Stimulated activated CD8-positive, alpha-beta memory T cell treated with anti-CD3 and anti-CD28 coated beads, Interleukin-12 subunit alpha, Interleukin-12 subunit beta, amount 100 ng/mL, for 24 hours (primary cell): Measurements from ENCODE around the gene HHEX.
"Not testable (repeated sequence)": the region's sequence is repeated elsewhere in the genome, so short reads cannot be mapped to it uniquely, and the experiment has no call there.

ENCODE experiments used
- DNase-seq: peaks from one replicate; pipeline ENCODE4 v3.0.0-alpha.2; 2020; ENCODE audit errors: extremely low read depth

HHEX gene

DNA sequence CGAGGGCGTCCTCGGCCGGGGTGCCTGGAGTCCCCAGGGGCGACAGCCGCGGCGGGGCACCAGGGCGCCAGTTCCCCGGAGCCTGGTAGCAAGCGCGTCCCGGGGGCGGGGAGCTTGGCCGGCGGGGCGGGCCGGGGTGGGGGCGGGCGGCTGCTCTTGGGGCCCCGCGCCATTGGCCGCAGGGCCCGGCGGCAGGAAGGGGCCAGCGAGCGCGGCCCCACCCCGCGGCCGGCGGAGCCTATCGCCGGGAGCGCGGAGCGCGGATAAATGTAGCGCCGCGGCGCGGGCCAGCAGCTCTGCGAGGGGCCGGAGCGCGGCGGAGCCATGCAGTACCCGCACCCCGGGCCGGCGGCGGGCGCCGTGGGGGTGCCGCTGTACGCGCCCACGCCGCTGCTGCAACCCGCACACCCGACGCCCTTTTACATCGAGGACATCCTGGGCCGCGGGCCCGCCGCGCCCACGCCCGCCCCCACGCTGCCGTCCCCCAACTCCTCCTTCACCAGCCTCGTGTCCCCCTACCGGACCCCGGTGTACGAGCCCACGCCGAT, at the start of gene HHEX:
Gene HHEX (plus strand): TSS at position 293 of the 548 bp plus-strand sequence. CDS start 32 bp downstream, at position 325.
- no peak for DNase-seq

DNA sequence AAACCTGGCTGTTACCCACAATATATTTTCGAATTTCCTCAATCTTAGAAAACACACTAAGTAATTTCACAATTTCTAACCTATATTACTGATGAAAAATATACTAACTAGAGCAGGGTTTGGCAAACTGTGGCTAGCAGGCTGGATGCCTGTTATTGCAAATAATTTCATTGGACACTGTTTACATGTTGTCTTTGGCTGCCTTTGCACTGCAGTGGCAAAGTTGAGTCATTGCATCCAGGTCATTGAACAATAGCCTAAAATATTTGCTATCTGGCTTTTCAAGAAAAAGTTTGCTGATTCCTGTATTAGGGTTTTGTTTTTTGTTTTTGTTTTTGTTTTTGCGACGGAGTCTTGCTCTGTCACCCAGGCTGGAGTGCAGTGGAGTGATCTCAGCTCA, 49.6 kb upstream of the HHEX start:
- no peak for DNase-seq

DNA sequence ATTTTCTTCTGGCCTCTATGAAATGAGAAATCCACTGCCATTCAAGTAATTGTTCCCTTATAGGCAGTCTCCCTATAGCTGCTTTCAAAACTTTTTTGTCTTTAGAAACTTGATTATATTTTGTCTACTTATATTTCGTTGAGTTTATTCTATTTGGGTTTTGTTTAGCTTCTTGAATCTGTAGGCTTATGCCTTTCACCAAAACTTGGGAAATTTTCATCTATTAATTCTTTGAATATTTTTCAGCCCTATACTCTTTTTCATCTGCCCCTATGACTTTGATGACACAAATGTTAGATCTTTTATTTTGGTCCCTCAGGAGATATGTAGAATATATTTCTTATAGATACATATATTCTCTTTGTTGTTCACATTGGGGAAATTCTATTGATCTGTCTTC, 48.3 kb upstream of the HHEX start:
- no peak for DNase-seq

DNA sequence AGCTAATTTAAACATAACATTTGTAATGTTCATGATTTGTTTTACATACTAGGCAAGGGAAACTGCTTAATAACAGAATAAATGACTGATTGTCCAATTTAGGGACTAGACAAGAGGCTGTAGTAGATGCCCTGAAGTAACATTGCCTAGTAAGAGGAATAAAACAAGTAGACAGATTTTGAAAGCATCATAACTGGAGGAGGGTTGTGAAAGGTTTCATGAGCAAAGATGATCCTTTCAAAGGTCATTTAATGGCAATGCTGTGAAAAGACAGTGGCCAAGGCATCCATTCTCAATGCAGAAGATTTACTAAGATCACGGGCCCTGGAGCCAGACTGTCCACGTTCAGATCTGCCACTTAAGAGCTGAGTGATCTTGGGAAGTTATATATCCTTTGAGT, 44.8 kb upstream of the HHEX start:
- no peak for DNase-seq

DNA sequence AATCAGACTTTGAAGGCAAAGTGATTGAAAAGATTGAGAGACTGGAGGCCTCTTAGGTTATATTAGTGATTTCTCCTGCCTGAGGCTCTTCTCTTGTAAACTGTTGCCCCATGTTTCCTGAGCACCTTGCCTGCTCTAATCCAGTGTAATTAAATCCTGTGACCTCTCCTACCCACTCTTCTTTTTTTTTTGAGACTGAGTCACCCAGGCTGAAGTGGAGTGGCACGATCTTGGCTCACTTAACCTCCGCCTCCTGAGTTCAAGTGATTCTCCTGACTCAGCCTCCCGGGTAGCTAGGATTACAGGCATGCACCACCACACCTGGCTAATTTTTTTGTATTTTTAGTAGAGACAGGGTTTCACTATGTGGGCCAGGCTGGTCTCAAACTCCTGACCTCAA, 38.9 kb upstream of the HHEX start:
- not testable (repeated sequence) for DNase-seq

DNA sequence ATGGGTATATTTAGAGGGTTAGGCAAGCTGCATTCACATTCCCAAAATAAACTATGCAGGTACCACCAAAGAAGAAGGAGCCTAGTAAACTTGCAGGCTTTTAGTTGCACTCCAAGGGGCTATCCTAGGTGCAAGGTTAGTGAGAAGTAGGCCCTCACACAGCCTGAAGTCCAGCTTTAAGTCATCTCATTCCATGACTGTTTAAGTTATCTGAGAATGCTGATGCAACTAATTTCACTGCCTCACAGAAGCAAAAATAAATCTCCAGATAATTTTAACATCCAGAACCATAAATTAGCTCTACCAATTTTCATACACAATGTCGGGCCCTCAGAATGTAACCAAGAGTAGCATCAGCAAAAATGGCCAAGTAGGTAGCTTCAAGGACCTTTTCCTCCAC, 34.3 kb upstream of the HHEX start:
- DNase-seq = no peak

DNA sequence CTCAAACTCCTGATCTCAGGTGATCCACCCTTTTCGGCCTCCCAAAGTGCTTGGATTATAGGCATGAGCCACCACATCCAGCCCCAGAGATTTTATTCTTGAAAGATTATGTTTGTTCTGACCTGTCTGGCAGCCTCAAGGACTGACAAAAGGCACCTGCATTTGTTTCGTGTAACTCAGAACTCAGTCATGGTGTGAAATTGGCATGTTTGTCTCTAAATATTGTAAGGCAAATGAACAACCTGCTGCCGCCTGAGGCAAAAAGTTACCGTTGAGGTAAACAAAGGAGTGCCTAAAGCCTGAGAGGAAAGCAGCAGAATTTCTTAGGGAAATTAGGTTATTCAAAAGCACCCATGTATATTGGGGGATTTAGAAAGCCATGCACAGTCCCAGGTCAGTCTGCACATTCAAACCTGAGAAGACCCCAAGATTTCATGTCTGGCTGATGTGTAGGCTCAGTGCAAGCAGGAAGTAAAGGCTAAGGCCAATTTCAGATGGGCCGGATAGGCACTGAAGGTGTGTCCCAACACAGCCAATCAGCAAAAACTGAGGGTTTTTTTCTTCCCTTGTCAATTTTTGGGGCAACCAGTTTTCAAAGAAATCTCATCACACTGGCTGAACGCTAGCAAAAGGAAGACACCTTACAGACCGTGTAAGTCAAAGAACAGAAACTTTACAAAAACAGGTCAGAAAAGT, 33.3 kb upstream of the HHEX start:
- no peak for DNase-seq

DNA sequence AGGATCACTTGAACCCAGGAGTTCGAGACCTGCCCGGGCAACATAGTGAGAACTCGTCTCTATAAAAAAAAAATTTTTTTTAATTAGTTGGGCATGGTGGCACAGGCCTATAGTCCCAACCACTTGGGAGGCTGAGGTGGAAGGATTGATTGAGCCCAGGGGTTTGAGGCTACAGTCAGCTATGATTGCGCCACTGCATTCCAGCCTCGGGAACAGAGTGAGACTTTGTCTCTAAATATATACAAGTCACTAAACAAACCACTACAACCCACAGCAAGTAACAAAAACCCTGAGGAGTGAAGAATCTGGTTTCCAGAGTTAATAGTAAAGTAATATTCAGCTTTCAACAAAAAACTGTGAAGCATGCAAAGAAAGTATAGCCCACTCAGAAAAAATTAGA, 32.7 kb upstream of the HHEX start:
- no peak for DNase-seq

DNA sequence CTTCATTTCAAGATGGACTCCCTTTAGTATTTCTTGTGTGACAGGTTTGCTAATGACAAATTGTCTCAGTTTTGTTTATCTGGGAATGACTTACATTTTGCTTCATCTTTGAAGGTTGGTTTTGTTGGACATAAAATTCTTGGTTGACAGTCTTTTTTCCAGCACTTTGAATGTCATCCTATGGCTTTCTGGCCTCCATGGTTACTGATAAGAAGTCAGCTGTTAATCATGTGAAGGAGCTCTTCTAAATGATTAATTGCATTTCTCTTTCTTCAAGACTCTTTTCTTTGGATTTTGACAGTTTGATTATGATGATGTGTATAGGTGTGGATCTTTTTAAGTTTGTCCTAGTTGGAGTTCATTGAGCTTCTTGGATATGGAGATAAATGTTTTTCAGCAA, 26.9 kb upstream of the HHEX start:
- DNase-seq = no peak

DNA sequence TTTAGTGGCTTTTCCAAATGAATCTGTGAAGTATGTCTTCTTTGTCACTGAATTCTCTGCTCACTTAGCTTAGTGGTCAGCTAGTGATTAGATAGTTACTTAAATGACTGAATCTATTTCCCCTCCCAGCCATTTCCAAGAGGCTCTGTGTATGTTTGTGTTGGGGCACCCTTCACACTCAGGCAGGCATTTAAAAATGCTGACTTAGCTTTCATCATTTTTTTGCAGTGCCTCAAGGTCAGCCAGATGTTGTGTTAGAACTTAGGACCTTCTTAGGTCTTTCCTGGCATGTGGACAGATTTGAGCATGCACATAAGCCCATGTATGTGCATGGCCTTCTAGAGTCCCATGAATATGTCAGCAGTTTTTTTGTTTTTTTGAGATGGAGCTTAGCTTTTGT, 25.4 kb upstream of the HHEX start:
- DNase-seq = no peak

DNA sequence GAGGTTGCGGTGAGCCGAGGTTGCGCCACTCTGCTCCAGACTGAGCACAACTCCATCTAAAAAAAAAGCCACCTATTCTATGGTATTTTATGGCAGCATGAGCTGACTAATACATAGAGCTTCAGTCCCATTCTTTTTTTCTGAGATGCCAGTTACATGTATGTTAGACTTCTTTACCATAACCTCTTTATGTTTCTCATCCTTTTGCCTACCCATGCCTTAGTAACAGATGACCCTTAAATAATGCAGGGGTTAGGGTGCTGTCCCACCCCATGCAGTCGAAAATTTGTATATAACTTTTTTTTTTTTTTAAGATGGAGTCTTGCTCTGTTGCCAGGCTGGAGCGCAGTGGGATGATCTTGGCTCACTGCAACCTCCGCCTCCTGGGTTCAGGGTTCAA, 22.7 kb upstream of the HHEX start:
- DNase-seq = no peak

DNA sequence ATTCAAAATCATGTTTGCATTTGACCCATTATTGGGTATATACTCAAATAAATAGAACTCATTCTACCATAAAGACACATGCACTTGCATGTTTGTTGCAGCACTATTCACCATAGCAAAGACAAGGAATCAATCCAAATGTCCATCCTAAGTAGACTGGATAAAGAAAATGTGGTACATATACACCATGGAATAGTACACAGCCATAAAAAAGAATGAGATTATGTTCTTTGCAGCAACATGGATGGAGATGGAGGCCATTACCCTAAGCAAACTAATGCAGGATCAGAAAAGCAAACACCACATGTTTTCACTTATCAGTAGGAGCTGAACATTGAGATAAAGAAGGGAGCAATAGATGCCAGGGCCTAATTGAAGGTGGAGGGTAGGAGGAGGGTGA, 12.0 kb upstream of the HHEX start:
- no peak for DNase-seq

DNA sequence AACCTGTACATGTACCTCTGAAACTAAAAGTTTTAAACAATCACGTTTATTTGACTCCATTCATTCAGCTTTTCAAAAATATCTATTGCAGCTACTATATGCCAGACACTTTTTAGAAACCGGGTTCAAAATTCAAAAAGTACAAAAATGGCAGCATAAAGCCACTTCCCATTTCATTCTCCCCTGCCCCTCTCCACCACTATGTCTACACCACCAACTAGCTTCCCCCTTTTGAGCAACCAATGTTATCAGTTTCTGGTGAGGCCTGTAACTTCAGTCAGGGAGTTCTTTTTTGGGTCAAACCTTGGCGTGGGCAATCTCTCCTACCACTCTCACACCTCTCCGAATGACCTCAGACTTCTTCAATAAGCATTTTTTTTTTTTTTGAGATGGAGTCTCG, 11.5 kb upstream of the HHEX start:
- DNase-seq = no peak

DNA sequence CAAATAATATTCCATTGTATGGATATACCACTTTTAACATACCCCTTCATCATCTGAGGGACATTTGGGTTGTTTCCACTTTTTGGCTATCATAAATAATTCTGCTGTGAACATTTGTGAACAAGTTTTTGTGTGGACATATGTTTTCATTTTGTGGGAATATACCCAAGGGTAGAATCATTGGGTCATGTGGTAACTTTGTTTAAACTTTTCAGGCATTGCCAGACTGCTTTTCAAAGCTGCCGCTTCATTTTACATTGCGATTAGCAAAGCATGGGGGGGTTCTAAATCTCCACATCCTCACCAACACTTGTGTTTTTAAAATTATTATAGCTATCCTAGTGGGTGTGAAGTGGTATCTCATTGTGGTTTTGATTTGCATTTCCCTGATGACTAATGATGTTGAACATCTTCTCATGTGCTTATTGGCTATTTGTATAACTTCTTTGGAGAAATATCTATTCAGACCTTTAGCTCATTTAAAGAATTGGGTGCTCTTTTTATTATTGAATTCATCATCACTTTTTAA, 8.4 kb upstream of the HHEX start:
- DNase-seq = no peak

DNA sequence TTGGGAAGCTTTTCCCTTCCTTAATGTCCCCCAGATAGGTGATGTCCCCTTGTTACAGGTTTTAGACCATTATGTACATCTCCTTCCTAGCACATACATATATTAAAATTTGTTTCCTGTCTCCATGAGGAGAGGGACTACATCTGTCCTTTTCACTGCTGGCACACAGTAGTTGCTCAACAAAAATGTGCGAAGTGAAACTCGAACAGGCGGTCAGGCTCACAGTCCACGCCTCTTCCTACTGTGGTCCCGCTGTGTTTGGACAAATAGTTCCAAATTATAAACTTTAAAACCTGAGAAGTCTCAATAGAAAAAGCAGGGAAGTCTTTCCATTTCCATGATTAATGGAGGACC, 1.2 kb upstream of the HHEX start:
- DNase-seq = no peak

DNA sequence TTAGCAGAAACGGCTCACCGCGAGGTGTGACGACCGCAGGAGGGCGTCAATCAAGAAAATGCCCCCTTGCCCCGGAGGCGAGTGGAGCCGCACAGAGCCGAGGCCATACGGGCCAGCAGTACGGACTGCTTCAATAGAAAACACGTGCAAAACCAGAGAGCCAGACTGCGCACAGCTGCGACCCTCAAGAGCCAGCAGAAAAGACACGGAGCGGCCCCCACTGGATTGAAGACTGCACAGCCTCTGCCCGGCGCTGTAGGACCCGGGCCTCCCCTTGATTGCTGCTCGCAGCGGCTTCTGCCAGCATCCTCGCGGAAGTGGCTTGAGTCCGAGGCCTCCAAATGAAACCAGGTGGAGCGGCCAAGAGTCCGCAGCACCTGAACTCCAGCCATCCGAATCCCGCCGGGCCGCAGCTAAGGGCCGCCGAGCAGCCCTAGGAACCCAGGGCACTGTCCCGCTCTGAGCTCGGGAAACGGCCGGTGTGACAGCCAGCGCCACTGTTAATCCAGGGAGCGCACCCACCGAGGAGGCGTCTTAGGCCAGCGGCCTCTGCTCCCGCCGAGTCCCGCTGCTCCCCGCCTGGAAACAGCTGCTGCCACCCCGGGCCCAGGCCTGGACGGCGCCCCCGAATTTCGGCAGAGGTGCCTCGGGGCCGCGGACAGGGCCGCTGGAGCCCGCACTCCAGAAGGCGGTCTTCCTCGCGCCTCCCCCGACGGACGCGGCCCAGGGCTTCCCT, 660 bp upstream of the HHEX start:
- no peak for DNase-seq

DNA sequence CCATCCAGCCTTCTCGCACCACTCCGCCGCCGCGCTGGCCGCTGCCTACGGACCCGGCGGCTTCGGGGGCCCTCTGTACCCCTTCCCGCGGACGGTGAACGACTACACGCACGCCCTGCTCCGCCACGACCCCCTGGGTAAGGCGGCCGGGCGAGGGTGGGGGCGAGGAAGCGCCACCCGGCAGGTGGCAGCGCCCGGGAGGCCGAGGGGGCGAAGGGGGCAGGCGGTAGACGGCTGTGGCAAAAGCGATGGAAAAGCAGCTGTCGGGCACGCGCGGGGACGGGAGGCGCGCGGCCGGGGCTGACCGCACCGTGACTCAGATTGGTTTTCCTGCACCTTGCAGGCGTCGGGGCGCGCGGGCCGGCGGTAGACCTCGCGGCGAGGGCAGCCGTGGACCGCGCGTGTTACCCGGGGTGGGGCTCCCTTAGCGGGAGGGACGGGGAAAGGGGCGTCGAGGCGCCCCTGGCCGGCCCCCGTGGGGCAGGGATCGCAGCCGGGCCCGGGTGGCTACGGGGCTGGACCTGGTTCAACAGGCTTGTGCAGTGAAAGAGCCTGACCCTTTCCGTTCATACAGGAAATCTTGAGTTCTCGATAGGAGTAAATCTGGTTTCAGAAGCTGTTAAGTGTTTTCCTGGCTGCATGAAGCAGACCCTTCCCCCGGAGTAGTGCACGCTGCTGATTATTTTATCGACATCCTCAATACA, 608 bp downstream of the HHEX start:
- DNase-seq = no peak

DNA sequence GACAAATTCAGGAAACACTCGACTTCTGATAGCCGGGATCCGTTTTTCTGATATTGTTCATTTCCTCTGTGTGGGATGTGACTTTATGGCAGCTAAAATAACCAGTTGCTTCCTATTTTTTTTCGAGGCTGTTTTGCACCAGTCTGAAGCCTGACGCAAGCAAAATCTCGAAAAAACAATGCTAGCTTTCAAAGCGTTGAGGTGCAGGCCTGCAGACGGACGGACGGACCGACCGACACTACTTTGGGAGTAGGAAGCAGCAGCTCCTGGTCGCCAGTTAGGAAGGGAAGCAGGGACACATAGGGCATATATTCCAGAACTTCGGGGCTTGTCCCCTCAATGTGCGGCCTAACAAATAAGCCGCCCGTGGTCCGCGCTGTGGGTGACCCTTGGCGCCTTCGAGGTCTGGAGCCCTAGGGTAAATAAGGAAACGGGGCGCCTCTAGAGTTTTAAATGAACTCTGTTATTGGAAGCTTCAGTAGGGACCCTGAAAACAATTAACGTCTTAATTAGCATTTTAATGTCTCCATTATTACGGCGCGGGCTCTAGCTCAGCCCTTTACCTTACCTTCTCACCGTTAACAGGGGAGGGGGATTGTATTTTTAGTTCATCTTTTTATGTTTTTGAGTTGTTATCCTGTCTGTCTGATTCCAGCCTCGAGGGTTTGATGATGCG, 1.3 kb downstream of the HHEX start:
- DNase-seq = no peak

DNA sequence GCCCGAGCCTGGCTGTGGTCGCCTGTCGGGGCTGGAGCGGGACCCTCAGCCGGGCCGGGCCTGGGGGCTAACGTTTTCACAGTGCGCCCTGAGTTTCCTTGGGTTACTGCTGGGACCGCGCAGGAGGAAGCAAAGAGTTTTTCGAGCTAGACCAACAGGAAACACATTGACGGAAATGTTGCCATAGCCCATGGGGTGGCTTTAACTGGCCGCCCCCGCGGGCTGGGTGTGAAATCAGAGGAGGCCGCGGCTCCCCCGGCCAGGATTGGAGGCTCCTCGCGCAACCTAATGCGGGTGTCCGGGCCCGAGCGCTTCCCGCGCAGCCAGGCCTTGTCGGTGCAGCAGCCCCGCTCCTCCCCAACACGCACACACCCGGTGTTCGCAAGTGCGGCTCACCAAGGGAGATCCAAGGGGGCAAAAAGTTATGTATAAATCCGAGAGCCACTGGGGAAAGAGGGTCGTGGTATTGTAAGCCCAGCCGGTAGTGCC, 1.9 kb downstream of the HHEX start:
- no peak for DNase-seq

DNA sequence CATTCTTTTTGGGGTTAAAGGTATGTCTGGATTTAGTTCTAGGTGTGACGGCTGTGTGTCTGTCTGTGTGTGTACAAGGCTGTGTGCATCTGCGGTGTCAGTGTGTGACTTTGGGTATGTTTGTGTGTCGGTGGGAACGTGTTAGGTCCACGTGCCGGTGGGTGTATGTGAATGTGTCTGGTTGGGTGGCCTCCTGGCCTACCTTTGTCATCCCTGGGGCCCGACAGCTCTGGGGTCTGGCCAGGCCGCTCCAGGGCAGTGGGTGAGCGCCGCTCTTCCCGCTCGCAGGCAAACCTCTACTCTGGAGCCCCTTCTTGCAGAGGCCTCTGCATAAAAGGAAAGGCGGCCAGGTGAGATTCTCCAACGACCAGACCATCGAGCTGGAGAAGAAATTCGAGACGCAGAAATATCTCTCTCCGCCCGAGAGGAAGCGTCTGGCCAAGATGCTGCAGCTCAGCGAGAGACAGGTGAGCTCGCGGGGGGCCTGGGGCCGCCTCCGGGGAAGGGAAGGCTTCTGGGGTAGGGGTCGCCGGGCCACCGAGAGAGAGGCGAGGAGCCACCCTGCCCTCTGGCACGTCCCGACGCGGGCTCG, 2.4 kb downstream of the HHEX start:
- DNase-seq = no peak
